ENCODE data around the gene SSC5D.

GRCh38 chr19:55471266-55471665, 17.0 kb upstream of the SSC5D start:
- TF ChIP-seq TAF1 (IDR thresholded peaks at IDR 0.05; ENCODE audit: borderline replicate concordance, insufficient read depth, low read length) (no peak), POLR2AphosphoS5 (IDR thresholded peaks at IDR 0.05; ENCODE audit: low read depth, low read length) (no peak), REST (IDR thresholded peaks at IDR 0.05; ENCODE audit: insufficient read depth in 1 of 2, low read depth in 2 of 2, low read length in 2 of 2) (no peak)

Measured in PFSK-1 (cell line).